NCI-H446 treated with DMSO at 0.1 percent for 48 hours (cell line): ENCODE data around the gene PWWP2A.
"Not testable (repeated sequence)": the region's sequence is repeated elsewhere in the genome, so short reads cannot be mapped to it uniquely, and the experiment has no call there.

Source experiments
- DNase-seq: peaks from one replicate; lab custom pipeline; 2025; lab: John Stamatoyannopoulos, UW

The PWWP2A gene

DNA sequence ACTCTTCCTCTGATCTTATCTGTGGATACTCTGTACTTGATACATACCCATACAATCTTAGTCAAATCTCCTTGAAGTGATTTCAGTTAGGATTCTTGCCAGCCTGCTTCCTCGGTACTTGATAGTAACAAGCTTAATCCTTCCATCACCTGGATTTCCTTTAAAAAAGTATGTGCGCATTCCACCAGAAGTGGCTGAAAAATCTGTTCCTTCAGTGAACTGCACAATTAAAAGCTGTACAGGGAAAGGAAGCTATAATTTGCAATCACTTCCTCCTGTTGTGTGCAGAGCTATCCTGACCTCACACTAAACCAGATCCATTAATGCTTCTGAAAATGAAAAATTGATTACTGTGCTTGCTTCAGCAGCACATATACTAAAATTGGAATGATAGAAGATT is 47.3 kb downstream of the PWWP2A start:
- no peak for DNase-seq

- DNase-seq: no peak
Observed at GRCh38 chr5:160071516-160071915, 47.7 kb downstream of the PWWP2A start.

DNA sequence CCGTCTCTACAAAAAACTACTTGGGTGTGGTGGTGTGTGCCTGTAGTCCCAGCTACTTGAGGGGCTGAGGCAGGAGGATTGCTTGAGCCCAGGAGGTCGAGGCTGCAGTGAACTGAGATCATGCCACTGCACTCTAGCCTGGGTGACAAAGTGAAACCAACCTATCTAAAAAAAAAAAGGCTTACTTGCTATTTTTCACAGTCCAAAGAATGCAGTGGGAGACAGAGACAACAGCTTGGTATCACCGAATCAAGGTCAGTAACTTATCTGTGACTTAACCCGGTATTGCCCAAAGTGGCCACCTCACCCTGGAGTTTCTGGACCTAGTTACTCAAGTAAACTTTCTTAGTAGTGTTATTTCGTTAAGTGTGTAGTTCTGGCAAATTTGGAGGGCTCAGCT is 50.1 kb downstream of the PWWP2A start:
- DNase-seq: not testable (repeated sequence)

DNA sequence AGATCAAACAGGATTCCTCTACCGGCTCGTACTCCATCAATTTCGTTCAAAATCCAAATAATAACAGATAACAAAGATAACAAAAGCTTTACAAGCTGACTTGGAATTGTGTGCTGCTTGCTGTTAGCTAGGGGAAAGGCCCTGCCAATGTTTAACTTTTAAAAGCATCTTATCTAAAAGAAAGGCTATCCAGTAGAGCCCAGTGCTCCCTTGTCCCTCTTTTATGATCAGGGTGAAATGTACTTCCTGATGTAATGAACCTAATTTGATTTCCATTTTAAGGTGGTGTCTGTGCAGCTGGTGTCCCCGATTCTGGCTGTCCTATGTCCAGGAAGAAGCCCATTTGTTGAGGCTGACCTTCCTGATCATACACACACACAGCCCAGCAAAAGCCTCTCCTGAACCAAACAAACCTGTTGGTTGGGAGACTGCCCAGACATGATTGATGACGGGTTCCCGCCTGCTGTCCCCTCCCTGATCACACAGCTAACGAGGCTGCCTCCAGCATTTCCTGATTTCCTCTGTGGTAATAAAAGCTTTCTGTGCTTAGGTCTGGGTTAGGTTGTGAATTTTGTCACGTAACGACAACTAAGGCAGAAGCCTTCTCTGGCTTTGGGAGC is 54.1 kb downstream of the PWWP2A start:
- no peak for DNase-seq

- no peak for DNase-seq
Observed at GRCh38 chr5:160064417-160064810, 54.8 kb downstream of the PWWP2A start.

GRCh38 chr5:160061770-160062169 is 57.5 kb downstream of the PWWP2A start:
- no peak for DNase-seq

GRCh38 chr5:160060001-160060400 is 59.2 kb downstream of the PWWP2A start:
- DNase-seq: no peak

DNA sequence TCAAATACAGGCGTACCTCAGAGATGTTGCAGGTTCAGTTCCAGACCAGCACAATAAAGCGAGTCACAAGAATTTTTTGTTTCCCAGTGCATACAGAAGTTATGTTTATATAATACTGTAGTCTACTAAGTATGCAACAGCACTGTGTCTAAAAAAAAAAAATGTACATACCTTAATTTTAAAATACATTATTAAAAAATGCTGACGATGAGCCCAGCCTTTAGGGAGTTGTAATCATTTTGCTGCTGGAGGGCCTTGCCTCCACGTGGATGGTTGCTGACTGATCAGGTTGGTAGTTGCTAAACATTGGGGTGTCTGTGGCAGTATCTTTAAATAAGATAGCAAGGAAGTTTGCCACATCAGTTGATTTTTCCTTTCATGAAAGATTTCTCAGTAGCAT is 62.0 kb downstream of the PWWP2A start:
- no peak for DNase-seq

- no peak for DNase-seq
Observed at GRCh38 chr5:160054831-160055230, 64.4 kb downstream of the PWWP2A start.

- no peak for DNase-seq
Observed at GRCh38 chr5:160054047-160054446, 65.2 kb downstream of the PWWP2A start.

DNA sequence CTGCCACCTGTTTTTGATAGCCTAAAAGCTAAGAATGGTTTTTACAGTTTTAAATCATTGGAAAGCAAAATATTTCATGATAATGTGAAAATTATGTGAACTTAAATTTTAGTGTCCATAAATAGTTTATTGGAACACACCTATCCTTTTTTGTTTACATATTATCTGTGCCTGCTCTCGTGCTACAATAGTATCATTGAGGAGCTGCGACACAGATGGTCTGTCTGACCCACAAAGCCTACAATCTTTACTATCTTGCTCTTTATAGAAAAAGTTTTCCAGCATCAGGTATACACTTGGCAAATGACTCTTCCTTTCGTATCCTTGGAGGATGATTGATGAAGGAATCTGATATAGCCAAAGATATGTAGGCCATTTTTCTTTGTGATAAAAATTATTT is 70.2 kb downstream of the PWWP2A start:
- no peak for DNase-seq

DNA sequence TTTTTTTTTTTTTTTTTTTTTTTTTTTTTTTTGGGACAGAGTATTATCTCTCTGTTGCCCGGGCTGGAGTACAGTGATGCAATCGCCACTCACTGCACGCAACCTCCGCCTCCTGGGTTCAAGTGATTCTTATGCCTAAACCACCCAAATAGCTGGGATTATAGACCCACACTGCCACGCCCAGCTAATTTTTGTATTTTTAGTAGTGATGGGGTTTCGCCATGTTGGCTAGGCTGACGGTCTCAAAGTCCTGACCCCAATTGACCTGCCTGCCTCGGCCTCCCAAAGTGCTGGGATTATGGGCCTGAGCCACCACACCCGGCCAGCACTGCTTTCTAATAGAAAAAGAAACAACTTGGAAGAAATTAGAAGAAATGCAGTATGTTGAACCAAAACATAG is 71.1 kb downstream of the PWWP2A start:
- DNase-seq: no peak

GRCh38 chr5:160047423-160047822 is 71.8 kb downstream of the PWWP2A start:
- DNase-seq: no peak

DNA sequence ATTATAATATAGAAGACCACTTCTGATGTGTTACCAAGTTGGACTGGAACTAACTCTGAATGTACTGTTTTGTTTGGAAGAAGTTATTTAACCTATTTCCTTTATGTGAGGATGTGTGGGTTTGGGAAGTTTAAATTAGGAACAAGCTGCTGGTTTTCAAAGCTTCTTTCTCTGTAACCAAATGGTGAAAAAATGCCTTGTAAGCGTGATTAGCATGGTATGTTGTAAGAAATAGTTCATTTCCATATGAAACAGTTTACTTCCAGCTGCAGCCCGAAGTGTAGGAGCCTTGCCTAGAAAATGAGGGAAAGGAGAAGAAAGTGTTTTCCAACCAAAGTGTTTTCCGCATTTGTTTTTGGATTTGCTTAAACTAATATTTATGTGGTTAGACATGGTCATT is 74.3 kb downstream of the PWWP2A start:
- DNase-seq: no peak

- DNase-seq: no peak
Observed at GRCh38 chr5:160044391-160044804, 74.9 kb downstream of the PWWP2A start.

- no peak for DNase-seq
Observed at GRCh38 chr5:160042671-160043070, 76.6 kb downstream of the PWWP2A start.
